SU-DHL-6 (cell line): ENCODE results near the gene PCED1A.

ENCODE experiments used
- H2AFZ ChIP-seq: fragments of 200-600 bp; sonication (generic); 2 replicates; pipeline ENCODE4 v1.6.1; 2014; ENCODE audit warnings: low read depth, mild to moderate bottlenecking, moderate library complexity, mixed read lengths, antibody characterized with exemption, low read length; ENCODE audit not compliant: severe bottlenecking
- H3F3A ChIP-seq: fragments of 200-600 bp; shearing (Covaris generic); 2 replicates; pipeline ENCODE4 v1.6.0; 2016; ENCODE audit warnings: antibody characterized with exemption, mild to moderate bottlenecking; ENCODE audit not compliant: insufficient read depth
- H3K27ac ChIP-seq: fragments of 200-600 bp; sonication (generic); 2 replicates; pipeline ENCODE4 v1.5.1; 2016; ENCODE audit warnings: low read depth, mild to moderate bottlenecking, low read length, moderate library complexity, mixed read lengths
- H3K27me3 ChIP-seq: fragments of 200-600 bp; sonication (generic), shearing (Covaris generic); 2 replicates; pipeline ENCODE4 v1.6.0; 2014; ENCODE audit warnings: mild to moderate bottlenecking, low read length
- H3K36me3 ChIP-seq: fragments of 200-600 bp; sonication (generic); 2 replicates; pipeline ENCODE4 v1.6.1; 2014; ENCODE audit warnings: mild to moderate bottlenecking, low read length, mixed read lengths
- H3K4me2 ChIP-seq: fragments of 300-600, 200-600 bp; shearing (Covaris generic), sonication (generic); 2 replicates; pipeline ENCODE4 v1.6.0; 2014; ENCODE audit warnings: low read length, low read depth, mild to moderate bottlenecking; ENCODE audit not compliant: poor library complexity, severe bottlenecking
- H3K4me3 ChIP-seq: fragments of 200-600 bp; sonication (generic); 2 replicates; pipeline ENCODE4 v1.5.1; 2014; ENCODE audit warnings: antibody characterized with exemption, low read length, mild to moderate bottlenecking, mixed read lengths; ENCODE audit not compliant: insufficient read depth, poor library complexity, severe bottlenecking
- H3K79me2 ChIP-seq: fragments of 200-600 bp; sonication (generic); 2 replicates; pipeline ENCODE4 v1.6.1; 2014; ENCODE audit warnings: mild to moderate bottlenecking, low read length, moderate library complexity; ENCODE audit not compliant: insufficient read depth
- H3K9ac ChIP-seq: fragments of 200-600 bp; sonication (generic); 2 replicates; pipeline ENCODE4 v1.7.0; 2014; ENCODE audit warnings: mild to moderate bottlenecking, low read length
- H3K9me2 ChIP-seq: fragments of 200-600 bp; sonication (generic); replicated peaks from 2 replicates; pipeline ENCODE4 v1.6.1; 2014; ENCODE audit warnings: low read length; ENCODE audit not compliant: insufficient read depth
- H3K9me3 ChIP-seq: fragments of 200-600 bp; sonication (generic); 2 replicates; pipeline ENCODE4 v1.6.1; 2014; ENCODE audit warnings: low read length, mixed read lengths; ENCODE audit not compliant: insufficient read depth
- H4K20me1 ChIP-seq: fragments of 200-600 bp; sonication (generic); 2 replicates; pipeline ENCODE4 v1.6.1; 2014; ENCODE audit warnings: low read depth, mild to moderate bottlenecking, antibody characterized with exemption, low read length, moderate library complexity, mixed read lengths
- EZH2phosphoT487 ChIP-seq: fragments of 200-600 bp; sonication (generic), shearing (Covaris generic); conservative IDR thresholded peaks from 2 replicates; pipeline ENCODE4 v1.6.1; 2018; ENCODE audit warnings: mild to moderate bottlenecking, antibody characterized with exemption, low read length, moderate library complexity, mixed read lengths
- TF ChIP-seq, protein P1 (sequence below): fragments of 200-600 bp; sonication (generic); IDR thresholded peaks from one replicate; pipeline ENCODE4 v1.5.1; 2017; ENCODE audit warnings: antibody characterized with exemption, mild to moderate bottlenecking, low read length, moderate library complexity; ENCODE audit not compliant: insufficient read depth, poor library complexity, severe bottlenecking

Gene PCED1A

DNA sequence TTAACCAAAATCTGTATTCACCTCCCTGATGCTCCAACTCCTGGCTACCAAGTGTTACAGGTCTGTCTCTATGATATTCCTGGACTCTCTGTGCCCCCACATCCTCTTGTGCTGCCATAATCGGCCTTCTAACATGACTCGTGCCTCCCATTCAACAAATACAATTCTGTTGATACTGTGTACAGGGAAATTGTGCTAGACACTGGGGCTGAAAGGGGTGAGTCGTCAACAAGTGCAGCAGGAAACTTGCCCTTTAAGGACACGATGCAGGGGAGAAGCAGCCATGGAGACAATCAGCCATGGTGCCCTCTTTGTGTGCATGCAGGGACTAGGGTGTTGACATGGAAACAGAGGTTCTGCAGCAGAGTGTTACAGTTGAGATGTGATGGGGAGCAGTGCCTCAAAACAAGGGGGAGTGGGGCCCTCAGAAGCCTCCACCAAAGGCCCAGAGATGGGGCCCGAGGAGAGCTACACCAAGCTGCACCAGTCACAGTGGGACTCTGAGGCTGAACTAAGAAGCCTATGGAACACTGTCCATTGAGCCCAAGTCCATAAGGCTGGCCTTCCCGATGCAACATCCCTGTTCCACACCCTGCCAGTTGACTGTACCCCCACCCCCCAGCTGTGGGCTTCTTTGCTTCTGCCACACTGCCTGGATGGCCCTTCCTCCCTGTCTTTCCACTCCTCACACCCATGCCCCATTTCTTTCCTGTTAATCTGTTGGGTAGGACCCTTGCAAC lies 3.1 kb downstream of the PCED1A start:
- Histone ChIP-seq H2AFZ (no peak overlapping the region), H3K4me2 (no peak overlapping the region), H3K4me3 (no peak overlapping the region), H4K20me1 (no peaks in the 10 kb centered on the region), H3K9ac (no peak overlapping the region), H3K9me2 (no peaks in the 10 kb centered on the region), H3K79me2 (peaks cover 4% of the 10 kb centered on the region; the same call in 1 of the 2 replicates), H3K27me3 (no peaks in the 10 kb centered on the region), H3K9me3 (no peaks in the 10 kb centered on the region), H3F3A (no peaks in the 10 kb centered on the region), H3K27ac (no peak overlapping the region), H3K36me3 (no peaks in the 10 kb centered on the region)
- TF ChIP-seq, protein P1, sequence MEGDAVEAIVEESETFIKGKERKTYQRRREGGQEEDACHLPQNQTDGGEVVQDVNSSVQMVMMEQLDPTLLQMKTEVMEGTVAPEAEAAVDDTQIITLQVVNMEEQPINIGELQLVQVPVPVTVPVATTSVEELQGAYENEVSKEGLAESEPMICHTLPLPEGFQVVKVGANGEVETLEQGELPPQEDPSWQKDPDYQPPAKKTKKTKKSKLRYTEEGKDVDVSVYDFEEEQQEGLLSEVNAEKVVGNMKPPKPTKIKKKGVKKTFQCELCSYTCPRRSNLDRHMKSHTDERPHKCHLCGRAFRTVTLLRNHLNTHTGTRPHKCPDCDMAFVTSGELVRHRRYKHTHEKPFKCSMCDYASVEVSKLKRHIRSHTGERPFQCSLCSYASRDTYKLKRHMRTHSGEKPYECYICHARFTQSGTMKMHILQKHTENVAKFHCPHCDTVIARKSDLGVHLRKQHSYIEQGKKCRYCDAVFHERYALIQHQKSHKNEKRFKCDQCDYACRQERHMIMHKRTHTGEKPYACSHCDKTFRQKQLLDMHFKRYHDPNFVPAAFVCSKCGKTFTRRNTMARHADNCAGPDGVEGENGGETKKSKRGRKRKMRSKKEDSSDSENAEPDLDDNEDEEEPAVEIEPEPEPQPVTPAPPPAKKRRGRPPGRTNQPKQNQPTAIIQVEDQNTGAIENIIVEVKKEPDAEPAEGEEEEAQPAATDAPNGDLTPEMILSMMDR, result no peak
- TF ChIP-seq EZH2phosphoT487, result no peak

DNA sequence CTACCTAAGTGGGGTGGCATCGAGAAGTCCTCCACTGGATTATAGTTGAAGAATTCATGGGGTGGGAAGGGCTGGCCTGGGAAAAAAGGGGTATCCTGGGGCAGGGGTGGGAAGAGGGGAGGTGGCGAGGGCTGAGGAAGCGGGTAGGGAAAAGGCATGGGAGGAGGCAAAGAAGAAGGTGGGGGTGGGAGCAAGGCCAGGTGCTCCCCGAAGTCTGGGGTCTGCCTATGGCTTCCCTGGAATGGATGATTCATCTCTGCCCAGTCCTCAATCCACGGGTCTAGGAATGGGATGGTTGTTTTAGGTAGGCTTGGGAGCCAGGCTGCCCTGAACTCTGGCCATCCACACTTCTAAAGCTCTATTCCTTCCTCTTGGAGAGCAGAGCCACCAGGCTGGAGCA lies 4.4 kb downstream of the PCED1A start:
- TF ChIP-seq, protein P1, result no peak
- no peak for TF ChIP-seq EZH2phosphoT487
- Histone ChIP-seq H3K9ac (no peak overlapping the region), H3F3A (no peaks in the 10 kb centered on the region), H4K20me1 (no peaks in the 10 kb centered on the region), H3K27ac (no peak overlapping the region), H3K36me3 (no peaks in the 10 kb centered on the region), H3K9me2 (no peaks in the 10 kb centered on the region), H3K4me2 (no peak overlapping the region), H2AFZ (no peak overlapping the region), H3K9me3 (no peaks in the 10 kb centered on the region), H3K79me2 (no peaks in the 10 kb centered on the region), H3K27me3 (no peaks in the 10 kb centered on the region), H3K4me3 (no peak overlapping the region)

DNA sequence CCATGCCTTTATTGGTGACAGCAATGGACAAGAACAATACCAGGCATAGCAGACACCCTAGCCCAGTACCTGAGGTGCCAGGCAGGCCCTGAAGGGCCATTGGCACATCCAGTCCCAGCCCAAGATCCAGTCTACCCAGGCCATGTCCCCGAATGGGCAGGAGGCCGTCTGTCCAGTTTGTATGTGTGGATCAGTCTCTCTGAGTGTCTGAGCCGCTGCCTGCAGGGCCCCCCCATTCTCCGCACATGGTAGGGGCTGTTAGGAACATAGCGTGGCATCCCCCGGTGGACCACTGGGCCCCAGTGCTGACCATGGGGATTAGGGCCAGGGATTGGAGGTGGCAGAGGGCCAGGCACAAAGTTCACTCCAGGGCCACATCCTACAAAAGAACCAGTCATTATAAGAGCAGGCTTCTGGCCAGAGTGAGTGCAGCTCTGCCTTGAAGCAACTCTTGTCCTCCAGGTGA lies 5.1 kb downstream of the PCED1A start:
- Histone ChIP-seq H3K36me3 (no peaks in the 10 kb centered on the region), H3K4me3 (no peak overlapping the region), H3K27ac (no peak overlapping the region), H3F3A (no peaks in the 10 kb centered on the region), H3K27me3 (no peaks in the 10 kb centered on the region), H3K4me2 (no peak overlapping the region), H3K9me3 (no peaks in the 10 kb centered on the region), H3K9me2 (no peaks in the 10 kb centered on the region), H4K20me1 (no peaks in the 10 kb centered on the region), H3K79me2 (no peaks in the 10 kb centered on the region), H2AFZ (no peak overlapping the region), H3K9ac (no peak overlapping the region)
- TF ChIP-seq, protein P1, result no peak
- no peak for TF ChIP-seq EZH2phosphoT487
